Breast epithelium (tissue), 4 donors: ENCODE data around the gene HSD17B11. TPM values are rescaled to one million over a fixed set of nuclear protein-coding genes. Genes with fewer than 3 reads are reported as not detected.
A peak's percentile ranks its signal among the peaks of the same experiment; 100 is the strongest.

Experiments used
- DNase-seq, 2 donors: peaks; one replicate each; pipeline ENCODE4 v3.0.0-alpha.2; 2019; ENCODE audit warnings: low spot score in 2 of 2
- H3K27ac ChIP-seq, 2 donors: fragments of 200-600 bp; sonication (generic) in 1 of 2; one replicate each; pipeline ENCODE4 v1.5.1; 2016 to 2019; ENCODE audit warnings: mild to moderate bottlenecking in 1 of 2
- H3K27me3 ChIP-seq, 2 donors: fragments of 200-600 bp; sonication (generic) in 1 of 2; one replicate each; pipeline versions ENCODE4 v1.5.1 to v1.6.0; 2017 to 2019; ENCODE audit warnings: control low read depth in 1 of 2, mild to moderate bottlenecking in 1 of 2
- H3K36me3 ChIP-seq: fragments of 200-600 bp; one replicate; pipeline ENCODE4 v1.5.1; 2019
- H3K4me1 ChIP-seq, 2 donors: fragments of 200-600 bp; sonication (generic); one replicate each; pipeline ENCODE4 v1.5.1; 2016 to 2019; ENCODE audit warnings: control low read depth in 1 of 2
- H3K4me3 ChIP-seq, 3 donors: fragments of 200-600 bp; sonication (generic); 1 replicate in 2 of 3; 2 replicates in 1 of 3; pipeline ENCODE4 v1.5.1; 2016 to 2019; ENCODE audit warnings: mild to moderate bottlenecking in 3 of 3, moderate library complexity in 2 of 3
- H3K9me3 ChIP-seq, 2 donors: fragments of 200-600 bp; sonication (generic) in 1 of 2; one replicate each; pipeline ENCODE4 v1.5.1; 2016 to 2019; ENCODE audit warnings: control low read depth in 1 of 2
- POLR2A ChIP-seq: fragments of 450-650 bp; IDR thresholded peaks from one replicate; pipeline ENCODE4 v1.6.1; 2016; ENCODE audit warnings: antibody characterized with exemption, mild to moderate bottlenecking, moderate library complexity
- POLR2AphosphoS5 ChIP-seq, 3 donors: sonication (generic); formaldehyde crosslinking; IDR thresholded peaks; one replicate each; pipeline ENCODE4 v1.6.1; 2017; ENCODE audit warnings: antibody characterized with exemption in 3 of 3
- intact Hi-C: fragments of 100-400 bp; cut with DNase I; formaldehyde crosslinking; loops from one replicate; pipeline ENCODE4 v1.15.1; 2023; ENCODE audit warnings: low total_unique reads
- total RNA-seq, 3 donors: library from RNA; depleted of rRNA; stranded (reverse); fragments of >200 nt; gene quantifications; one replicate each; pipeline ENCODE4 v1.1.0, GENCODE V29; 2016
- TF ChIP-seq, protein P1 (sequence below), 3 donors: fragments of 450-650 bp; IDR thresholded peaks; one replicate each; pipeline ENCODE4 v1.5.1; 2016 to 2017; ENCODE audit warnings: antibody characterized with exemption in 3 of 3, mild to moderate bottlenecking in 3 of 3, moderate library complexity in 3 of 3

The HSD17B11 gene, protein sequence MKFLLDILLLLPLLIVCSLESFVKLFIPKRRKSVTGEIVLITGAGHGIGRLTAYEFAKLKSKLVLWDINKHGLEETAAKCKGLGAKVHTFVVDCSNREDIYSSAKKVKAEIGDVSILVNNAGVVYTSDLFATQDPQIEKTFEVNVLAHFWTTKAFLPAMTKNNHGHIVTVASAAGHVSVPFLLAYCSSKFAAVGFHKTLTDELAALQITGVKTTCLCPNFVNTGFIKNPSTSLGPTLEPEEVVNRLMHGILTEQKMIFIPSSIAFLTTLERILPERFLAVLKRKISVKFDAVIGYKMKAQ
- 10 to 100 TPM; 48.7 to 95.7 (median 54.1) TPM for total RNA-seq

DNA sequence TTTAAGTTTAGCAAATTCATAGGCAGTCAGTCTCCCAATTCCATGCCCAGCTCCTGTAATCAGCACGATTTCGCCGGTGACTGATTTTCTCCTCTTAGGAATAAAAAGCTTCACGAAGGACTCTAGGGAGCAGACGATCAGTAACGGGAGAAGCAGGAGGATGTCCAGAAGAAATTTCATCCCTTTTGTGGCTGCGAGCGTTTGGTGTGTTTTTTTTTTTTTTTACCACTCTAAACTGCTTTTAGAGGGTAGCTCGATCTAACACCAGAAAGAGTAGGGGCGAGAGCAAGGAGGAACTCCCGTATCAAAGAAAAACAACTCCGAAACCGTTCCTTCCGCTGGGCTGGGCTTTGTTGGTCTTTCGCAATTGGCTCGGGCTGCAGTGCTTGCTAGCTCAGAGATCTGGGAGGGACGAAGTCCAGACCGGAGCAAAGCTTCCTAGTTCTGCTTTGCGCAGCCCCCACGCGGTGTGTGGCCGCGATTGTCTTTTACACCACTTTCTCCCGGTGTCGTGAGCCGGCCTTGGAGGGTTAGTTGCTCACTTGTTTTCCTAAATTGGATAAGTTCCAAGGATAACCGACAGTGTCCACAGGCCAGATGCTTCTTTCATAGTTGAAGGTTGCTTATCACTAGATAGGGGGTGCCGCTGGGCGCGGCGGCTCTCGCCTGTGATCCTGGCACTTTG lies at the start of gene HSD17B11:
Gene HSD17B11 (minus strand): TSS at position 298 of the 685 bp plus-strand sequence. CDS start 118 bp downstream, at position 180.
- H3K4me1 ChIP-seq = no peaks in the 10 kb centered on the region
- DNase-seq = peak; percentile 71 to 73
- TF ChIP-seq, protein P1, sequence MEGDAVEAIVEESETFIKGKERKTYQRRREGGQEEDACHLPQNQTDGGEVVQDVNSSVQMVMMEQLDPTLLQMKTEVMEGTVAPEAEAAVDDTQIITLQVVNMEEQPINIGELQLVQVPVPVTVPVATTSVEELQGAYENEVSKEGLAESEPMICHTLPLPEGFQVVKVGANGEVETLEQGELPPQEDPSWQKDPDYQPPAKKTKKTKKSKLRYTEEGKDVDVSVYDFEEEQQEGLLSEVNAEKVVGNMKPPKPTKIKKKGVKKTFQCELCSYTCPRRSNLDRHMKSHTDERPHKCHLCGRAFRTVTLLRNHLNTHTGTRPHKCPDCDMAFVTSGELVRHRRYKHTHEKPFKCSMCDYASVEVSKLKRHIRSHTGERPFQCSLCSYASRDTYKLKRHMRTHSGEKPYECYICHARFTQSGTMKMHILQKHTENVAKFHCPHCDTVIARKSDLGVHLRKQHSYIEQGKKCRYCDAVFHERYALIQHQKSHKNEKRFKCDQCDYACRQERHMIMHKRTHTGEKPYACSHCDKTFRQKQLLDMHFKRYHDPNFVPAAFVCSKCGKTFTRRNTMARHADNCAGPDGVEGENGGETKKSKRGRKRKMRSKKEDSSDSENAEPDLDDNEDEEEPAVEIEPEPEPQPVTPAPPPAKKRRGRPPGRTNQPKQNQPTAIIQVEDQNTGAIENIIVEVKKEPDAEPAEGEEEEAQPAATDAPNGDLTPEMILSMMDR (IDR thresholded peaks at IDR 0.05) = no peak
- TF ChIP-seq POLR2A (peak; percentile 28), POLR2AphosphoS5 (IDR thresholded peaks at IDR 0.05) (peak; percentile 61 to 80 (median 78))
- peaks cover 0 to 4% of the 10 kb centered on the region in 2 donors for H3K9me3 ChIP-seq
- peak within 1 kb of the TSS; percentile 58 to 80 (median 66) for H3K4me3 ChIP-seq
- no peaks in the 10 kb centered on the region for H3K36me3 ChIP-seq
- H3K27me3 ChIP-seq = no peaks in the 10 kb centered on the region
- peak within 1 kb of the TSS; percentile 84 to 87 for H3K27ac ChIP-seq
- intact Hi-C loops = loop anchor here (1.0 kb wide), 1 partner anchor 31 kb away; the partner anchor contains the start of gene NUDT9

DNA sequence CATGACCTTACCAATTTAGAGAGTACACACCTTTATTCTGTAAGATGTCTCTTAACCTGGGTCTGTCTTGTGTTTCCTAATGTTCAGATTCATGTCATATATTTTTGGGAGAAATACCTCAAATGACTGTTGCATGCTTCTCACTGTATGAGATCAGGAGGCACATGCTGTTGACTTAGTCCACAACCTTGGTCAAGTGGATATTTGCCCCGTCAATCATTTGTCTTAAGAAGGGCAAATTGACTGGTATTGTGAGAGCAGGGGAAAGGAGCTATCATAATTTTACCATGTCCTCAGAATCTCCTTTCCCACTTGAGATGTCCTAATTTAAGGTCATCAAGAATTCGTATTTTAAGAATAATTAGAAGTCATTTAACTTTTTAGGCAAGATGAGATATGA lies 42.4 kb upstream of the HSD17B11 start:
- intact Hi-C loops = no loop called here

DNA sequence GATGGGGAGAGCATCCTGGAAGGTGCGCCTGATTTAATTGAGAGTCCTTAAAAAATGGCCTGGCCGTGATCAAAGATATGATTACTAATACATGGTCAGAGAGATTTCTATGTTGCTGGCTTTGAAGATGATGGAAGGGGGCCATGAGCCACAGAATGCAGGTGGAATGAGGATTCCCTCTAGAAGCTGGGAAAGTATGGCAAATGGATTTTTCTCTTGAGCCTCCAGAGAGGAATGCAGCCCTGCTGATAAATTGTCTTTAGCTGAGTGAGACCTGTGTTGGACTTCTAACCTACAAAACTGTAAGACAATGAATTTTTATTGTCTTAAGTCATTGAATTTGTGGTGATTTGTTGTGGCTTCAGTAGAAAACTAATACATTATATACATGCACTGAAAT lies 39.0 kb upstream of the HSD17B11 start:
- intact Hi-C loops = no loop called here
- DNase-seq = no peak
- peaks cover 0 to 3% of the 10 kb centered on the region in 2 donors for H3K4me1 ChIP-seq
- H3K27me3 ChIP-seq = no peaks in the 10 kb centered on the region
- H3K27ac ChIP-seq = no peak overlapping the region
- no peaks in the 10 kb centered on the region for H3K9me3 ChIP-seq
- TF ChIP-seq POLR2AphosphoS5 (IDR thresholded peaks at IDR 0.05) (no peak), POLR2A (no peak)
- TF ChIP-seq, protein P1 (IDR thresholded peaks at IDR 0.05) = no peak
- H3K4me3 ChIP-seq = no peak overlapping the region
- H3K36me3 ChIP-seq = no peaks in the 10 kb centered on the region

More for the DNA sequence above, 42.4 kb upstream of the HSD17B11 start:
- DNase-seq = no peak
- no peaks in the 10 kb centered on the region for H3K27me3 ChIP-seq
- H3K36me3 ChIP-seq = no peaks in the 10 kb centered on the region
- H3K9me3 ChIP-seq = no peaks in the 10 kb centered on the region
- H3K4me1 ChIP-seq = no peaks in the 10 kb centered on the region
- no peak overlapping the region for H3K4me3 ChIP-seq
- TF ChIP-seq POLR2AphosphoS5 (IDR thresholded peaks at IDR 0.05) (no peak), POLR2A (no peak)
- TF ChIP-seq, protein P1 (IDR thresholded peaks at IDR 0.05) = no peak
- no peak overlapping the region for H3K27ac ChIP-seq

DNA sequence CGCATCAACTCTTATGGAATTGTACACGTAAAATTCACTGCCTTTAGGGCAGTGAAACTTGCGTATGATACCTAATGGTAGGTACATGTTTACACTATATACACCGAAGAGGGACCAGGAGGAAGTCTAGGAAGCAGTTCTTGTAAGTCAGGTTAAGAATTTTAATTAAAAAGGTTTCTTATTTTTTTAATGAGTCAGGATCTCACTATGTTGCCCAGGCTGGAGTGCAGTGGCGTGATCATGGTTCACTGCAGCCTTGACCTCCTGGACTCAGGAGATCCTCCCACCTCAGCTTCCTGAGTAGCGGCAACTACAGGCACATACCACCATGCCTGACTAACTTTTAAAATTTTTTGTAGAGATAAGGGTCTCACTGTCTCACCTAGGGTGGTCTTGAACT lies 38.0 kb upstream of the HSD17B11 start:
- Histone ChIP-seq H3K27ac (no peak overlapping the region), H3K27me3 (no peaks in the 10 kb centered on the region), H3K4me1 (peaks cover 0 to 3% of the 10 kb centered on the region in 2 donors), H3K4me3 (no peak overlapping the region), H3K36me3 (no peaks in the 10 kb centered on the region), H3K9me3 (no peaks in the 10 kb centered on the region)
- intact Hi-C loops = no loop called here
- TF ChIP-seq, protein P1 (IDR thresholded peaks at IDR 0.05) = no peak
- no peak for TF ChIP-seq POLR2AphosphoS5 (IDR thresholded peaks at IDR 0.05)
- no peak for TF ChIP-seq POLR2A
- DNase-seq = no peak

DNA sequence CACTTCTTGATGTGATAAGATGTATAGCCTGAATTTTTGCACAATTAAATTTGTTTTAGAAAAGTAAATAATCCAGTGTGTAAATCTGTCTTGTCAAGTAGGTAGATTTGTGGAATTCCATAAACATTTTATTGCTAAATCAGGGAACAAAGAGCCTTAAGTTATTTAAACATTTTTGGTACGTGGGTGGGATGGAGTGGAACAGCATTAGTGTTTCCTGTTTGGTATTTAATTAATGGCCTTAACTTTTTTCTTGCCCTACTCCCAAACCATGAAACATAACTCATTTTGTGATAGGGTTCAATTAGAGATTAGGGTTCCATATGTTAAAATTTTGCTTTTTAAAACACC lies 36.5 kb upstream of the HSD17B11 start:
- no peaks in the 10 kb centered on the region for H3K27me3 ChIP-seq
- intact Hi-C loops = no loop called here
- no peaks in the 10 kb centered on the region for H3K9me3 ChIP-seq
- H3K27ac ChIP-seq = no peak overlapping the region
- TF ChIP-seq POLR2AphosphoS5 (IDR thresholded peaks at IDR 0.05) (no peak), POLR2A (no peak)
- H3K4me3 ChIP-seq = no peak overlapping the region
- H3K36me3 ChIP-seq = no peaks in the 10 kb centered on the region
- peaks cover 0 to 3% of the 10 kb centered on the region in 2 donors for H3K4me1 ChIP-seq
- no peak for DNase-seq
